Activated T-cell treated with anti-CD3 and anti-CD28 coated beads, Interleukin-2, amount 50 U/mL, for 48 hours (primary cell): ENCODE measurements around the gene FOXK2.
"Not testable (repeated sequence)": the region's sequence is repeated elsewhere in the genome, so short reads cannot be mapped to it uniquely, and the experiment has no call there.

Experiments used
- DNase-seq, 2 experiments: peaks; one replicate each; pipeline ENCODE4 v3.0.0-alpha.2; 2020

The FOXK2 gene

GRCh38 chr17:82536512-82537201 lies 17.1 kb downstream of the FOXK2 start:
- DNase-seq = no peak

- DNase-seq = not testable (repeated sequence)
These were observed 17.7 kb downstream of the FOXK2 start for GRCh38 chr17:82537228-82537627.

- not testable (repeated sequence) for DNase-seq
These were observed 19.5 kb downstream of the FOXK2 start for GRCh38 chr17:82539076-82539475.

- DNase-seq = no peak
These were observed 22.9 kb downstream of the FOXK2 start for GRCh38 chr17:82542439-82542838.

- DNase-seq = no peak
These were observed 25.0 kb downstream of the FOXK2 start for GRCh38 chr17:82544431-82545070.

- no peak for DNase-seq
These were observed 25.5 kb downstream of the FOXK2 start for GRCh38 chr17:82545071-82545462.

GRCh38 chr17:82547981-82548380 lies 28.4 kb downstream of the FOXK2 start:
- no peak for DNase-seq

GRCh38 chr17:82548681-82549303 lies 29.3 kb downstream of the FOXK2 start:
- no peak for DNase-seq

GRCh38 chr17:82551779-82552457 lies 32.4 kb downstream of the FOXK2 start:
- peak; percentile 82 to 85 for DNase-seq

GRCh38 chr17:82552580-82552979 lies 33.0 kb downstream of the FOXK2 start:
- DNase-seq = no peak

- no peak for DNase-seq
These were observed 33.8 kb downstream of the FOXK2 start for GRCh38 chr17:82553210-82553930.

GRCh38 chr17:82557510-82557909 lies 38.0 kb downstream of the FOXK2 start:
- DNase-seq = not testable (repeated sequence)

- no peak for DNase-seq
These were observed 40.2 kb downstream of the FOXK2 start for GRCh38 chr17:82559566-82560251.

GRCh38 chr17:82560252-82560642 lies 40.7 kb downstream of the FOXK2 start:
- DNase-seq = no peak

GRCh38 chr17:82560802-82561428 lies 41.4 kb downstream of the FOXK2 start:
- no peak for DNase-seq

- no peak for DNase-seq
These were observed 42.0 kb downstream of the FOXK2 start for GRCh38 chr17:82561429-82562035.

- DNase-seq = not testable (repeated sequence)
These were observed 43.2 kb downstream of the FOXK2 start for GRCh38 chr17:82562718-82563220.

GRCh38 chr17:82563318-82563717 lies 43.8 kb downstream of the FOXK2 start:
- DNase-seq = no peak

GRCh38 chr17:82563745-82564144 lies 44.2 kb downstream of the FOXK2 start:
- not testable (repeated sequence) for DNase-seq

GRCh38 chr17:82564241-82564640 lies 44.7 kb downstream of the FOXK2 start:
- DNase-seq = no peak

GRCh38 chr17:82565551-82565950 lies 46.0 kb downstream of the FOXK2 start:
- DNase-seq = no peak
